IPS-NIHi7 (cell line): ENCODE results near the gene ATXN7L1.
"Not testable (repeated sequence)": the region's sequence is repeated elsewhere in the genome, so short reads cannot be mapped to it uniquely, and the experiment has no call there.

Source experiments
- DNase-seq: peaks from one replicate; pipeline ENCODE4 v3.0.0; 2012; ENCODE audit warnings: mixed read lengths; ENCODE audit errors: extremely low spot score

The ATXN7L1 gene

DNA sequence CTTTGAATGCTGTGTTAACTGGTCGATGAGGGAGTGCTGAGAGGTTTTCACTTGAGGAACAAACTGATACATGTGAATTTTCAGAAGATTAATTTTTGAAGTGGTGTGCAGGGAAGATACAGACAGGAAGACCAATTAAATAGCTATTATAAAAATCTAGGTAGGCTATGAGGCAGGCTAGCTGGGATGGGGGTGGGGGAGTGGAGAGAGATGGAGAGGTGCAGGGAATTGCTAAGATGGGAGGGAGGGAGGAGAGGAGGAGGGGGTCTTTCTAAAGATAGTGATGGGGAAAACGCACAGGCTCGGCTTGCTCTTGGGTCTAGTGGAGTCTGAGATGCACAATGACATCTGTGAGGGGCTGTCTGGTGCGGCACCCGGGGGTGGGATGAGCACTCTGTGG lies 15.2 kb downstream of the ATXN7L1 start:
- no peak for DNase-seq

GRCh38 chr7:105860793-105861192 lies 15.6 kb downstream of the ATXN7L1 start:
- DNase-seq, result no peak

DNA sequence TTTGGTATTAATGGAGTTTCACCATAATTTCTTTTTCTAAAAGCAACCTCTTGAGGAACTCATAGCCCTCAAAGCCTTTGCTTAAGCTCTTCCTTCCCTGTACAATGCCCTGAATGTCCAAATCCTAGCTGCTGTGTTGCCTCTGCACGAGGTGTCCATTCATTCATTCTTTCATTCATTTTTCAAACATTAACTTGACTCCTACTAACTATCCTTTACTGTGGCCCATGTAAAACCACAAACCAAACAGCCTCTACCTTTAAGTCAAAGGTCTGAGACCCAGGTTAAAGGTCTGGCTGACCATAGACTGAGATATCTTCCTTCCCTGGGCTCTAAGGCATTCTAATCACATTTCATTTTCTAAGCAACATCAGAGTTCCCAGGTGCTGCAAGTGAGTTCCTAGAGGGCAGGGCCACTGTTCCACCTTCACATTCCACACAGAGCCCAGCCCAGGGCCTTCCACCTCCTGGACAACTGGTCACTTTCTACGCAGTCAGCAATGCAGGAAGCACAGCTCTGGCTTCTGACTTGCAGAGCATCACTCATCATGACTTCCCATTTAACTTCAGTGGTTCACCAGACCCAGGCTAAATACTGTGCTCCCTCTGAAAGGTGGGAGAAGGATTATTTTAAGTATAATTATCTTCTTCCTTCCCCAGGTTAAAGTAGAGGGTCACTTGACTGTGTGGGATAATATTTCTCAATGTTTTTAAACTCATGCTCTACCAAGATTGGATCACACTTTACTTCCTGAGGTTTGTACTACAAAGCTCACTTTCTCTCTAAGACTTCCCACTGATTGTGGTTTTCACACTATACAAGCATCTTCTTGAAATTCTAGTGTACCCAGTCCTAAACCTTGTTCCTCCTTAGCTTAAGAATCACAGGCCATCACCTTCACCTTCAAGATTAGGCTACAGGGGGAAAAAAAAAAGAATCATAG lies 19.1 kb downstream of the ATXN7L1 start:
- no peak for DNase-seq

- DNase-seq, result no peak
These were observed 21.9 kb downstream of the ATXN7L1 start for GRCh38 chr7:105854498-105854897.

- no peak for DNase-seq
These were observed 22.4 kb downstream of the ATXN7L1 start for GRCh38 chr7:105853931-105854419.

GRCh38 chr7:105851064-105851463 lies 25.3 kb downstream of the ATXN7L1 start:
- no peak for DNase-seq

- DNase-seq, result peak; percentile 75
These were observed 27.1 kb downstream of the ATXN7L1 start for GRCh38 chr7:105849122-105849855.

- DNase-seq, result no peak
These were observed 30.0 kb downstream of the ATXN7L1 start for GRCh38 chr7:105846404-105846803.

DNA sequence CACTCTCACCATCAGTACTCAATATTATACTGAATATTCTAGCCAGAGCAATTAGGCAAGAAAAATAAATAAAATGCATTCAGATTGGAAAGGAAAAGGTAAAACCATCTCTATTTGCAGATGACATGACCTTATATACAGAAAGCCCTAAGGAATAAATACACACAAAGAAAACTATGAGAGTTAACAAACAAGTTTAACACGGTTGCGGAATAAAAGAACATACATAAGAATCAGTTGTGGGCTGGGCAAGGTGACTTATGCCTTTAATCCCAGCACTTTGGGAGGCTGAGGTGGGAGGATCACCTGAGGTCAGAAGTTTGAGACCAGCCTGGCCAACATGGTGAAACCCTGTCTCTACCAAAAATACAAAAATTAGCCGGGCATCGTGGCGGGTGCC lies 31.7 kb downstream of the ATXN7L1 start:
- DNase-seq, result not testable (repeated sequence)

DNA sequence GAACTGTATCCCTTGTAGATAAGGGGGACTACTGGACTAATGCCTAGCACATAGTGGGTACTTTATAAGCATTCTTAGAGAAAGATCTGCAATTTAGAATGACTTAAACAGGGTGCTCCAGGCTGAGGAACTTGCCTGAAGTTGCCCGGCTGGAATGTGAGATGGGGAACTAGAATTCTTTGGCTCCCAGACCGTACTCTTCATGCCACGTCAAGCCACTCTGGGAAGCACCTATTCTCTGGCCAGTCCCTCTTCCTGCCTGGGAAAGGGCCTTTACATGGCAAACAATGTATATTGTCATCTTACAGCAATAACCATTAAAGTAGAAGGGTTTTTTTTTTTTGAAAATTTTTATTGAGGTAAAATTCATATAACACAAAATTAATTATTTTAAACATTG lies 34.5 kb downstream of the ATXN7L1 start:
- no peak for DNase-seq

DNA sequence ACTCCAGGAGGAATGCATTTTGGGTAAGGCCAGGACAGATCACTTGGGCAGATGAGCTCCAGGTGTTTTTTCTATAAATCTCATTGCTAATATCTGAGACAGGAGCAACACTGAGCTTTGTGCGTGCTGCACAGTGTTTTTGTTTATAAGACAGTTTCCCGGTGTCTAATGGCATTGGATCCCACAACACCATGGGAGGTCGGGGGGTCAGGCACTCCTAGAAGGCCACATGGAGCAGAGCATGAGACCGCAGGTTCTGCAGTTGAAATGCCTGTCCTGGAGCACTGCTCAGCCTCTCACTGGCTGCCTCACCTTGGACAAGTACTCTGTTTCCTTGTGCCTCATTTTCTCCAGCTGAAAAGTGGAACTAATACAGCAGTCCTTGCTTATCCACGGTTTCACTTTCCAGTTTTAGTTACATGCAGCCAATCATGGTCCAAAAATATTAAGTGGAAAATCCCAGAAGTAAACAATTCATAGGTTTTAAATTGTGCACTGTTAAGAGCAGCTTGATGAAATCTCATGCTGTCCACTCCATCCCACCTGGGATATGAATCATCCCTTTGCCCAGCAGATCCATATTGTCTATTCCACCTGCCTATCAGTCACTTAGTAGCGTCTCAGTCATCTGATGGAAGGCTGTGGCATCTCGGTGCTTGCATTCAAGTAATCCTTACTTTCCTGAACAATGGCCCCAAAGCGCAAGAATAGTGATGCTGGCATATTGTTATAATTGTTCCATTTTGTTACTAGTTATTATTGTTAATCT lies 35.2 kb downstream of the ATXN7L1 start:
- no peak for DNase-seq

DNA sequence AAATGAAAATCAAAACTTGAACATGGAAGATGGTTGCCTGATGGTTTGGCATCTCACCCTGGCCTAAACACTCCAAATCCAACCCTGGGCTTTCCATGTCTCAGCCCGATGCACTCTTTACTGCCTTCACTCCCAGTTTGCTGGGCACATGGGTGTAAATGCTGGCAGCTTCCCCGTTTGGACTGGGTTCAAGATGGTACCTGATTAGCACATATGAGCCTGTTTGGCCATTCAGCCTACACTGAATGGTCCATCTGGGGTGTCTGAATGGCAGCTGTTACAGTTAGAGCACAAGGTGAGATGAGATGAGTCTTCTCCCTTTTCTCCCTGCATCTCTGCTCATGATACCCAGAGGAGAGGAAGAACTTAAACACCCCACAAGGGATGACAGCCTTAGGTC lies 37.1 kb downstream of the ATXN7L1 start:
- no peak for DNase-seq

DNA sequence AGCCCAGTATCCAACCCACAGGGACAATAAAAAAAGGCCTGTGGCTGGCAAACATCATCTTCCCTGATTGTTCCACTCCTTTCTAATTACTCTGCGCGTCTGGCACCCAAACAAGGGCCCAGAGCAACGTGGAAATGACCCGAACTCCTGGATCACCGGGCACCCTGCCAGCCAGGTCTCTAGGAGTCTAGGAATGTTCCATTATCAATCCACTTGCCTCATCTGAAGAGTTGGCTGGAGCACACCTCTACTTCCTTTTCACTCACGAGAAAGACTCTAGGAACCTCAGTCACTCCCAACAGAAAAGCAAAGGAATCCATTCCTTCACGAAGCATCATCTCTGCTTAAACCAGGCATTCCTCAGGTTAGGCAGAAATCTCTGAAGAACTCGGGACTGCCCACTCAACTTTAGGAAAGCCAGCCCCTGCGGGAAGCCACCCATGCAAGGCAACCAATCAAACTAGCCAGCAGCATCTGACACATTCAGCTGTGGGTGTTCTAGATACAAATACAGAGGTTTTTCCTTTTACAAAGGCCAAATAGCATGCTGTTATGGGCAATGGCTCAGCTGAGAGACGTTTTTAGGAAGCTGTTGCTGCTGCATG lies 37.7 kb downstream of the ATXN7L1 start:
- DNase-seq, result no peak

GRCh38 chr7:105837765-105838626 lies 38.4 kb downstream of the ATXN7L1 start:
- DNase-seq, result no peak

GRCh38 chr7:105835441-105835840 lies 41.0 kb downstream of the ATXN7L1 start:
- no peak for DNase-seq

GRCh38 chr7:105831824-105832535 lies 44.4 kb downstream of the ATXN7L1 start:
- no peak for DNase-seq

- no peak for DNase-seq
These were observed 45.1 kb downstream of the ATXN7L1 start for GRCh38 chr7:105831302-105831620.

DNA sequence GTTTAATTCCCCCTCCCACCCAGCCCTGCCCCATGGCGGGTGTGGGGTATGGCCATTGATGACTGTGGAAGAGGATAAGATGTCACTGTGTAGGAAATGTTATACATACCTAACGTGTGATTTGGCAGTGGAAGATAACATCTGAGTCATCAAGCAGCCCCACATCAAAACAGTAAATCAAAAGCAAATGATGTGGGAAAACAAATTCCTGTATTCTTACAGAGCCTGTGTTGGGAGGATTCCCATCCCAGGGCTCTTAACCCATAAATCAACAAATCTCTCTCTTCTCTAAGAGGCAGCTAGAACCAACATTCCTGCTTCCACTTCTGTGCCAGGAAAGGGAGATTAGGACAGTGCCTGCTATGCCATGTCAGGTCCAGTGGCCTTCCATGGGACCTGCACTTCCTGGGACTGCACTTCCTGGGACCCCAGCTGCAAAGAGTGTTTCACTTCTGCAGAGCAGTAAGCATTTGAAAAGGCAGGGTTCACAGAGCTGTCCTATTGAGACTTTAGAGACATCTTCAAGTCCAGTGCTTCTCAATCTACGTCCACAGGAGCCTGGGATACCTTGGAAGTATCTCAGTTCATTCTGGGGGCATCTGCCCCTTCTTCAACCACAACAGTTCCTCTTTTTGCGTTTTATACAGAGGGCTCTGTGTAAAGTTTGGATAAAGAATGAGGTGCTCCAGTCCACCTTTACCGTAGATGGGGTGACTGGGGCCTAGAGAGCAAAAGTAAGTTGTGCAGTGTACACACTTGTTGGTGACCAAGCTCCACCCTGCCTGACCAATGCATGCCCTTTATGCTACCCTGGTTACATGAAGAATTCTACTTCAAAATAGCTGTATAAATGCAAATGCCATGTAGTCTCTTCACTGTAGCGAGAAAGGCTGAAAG lies 45.7 kb downstream of the ATXN7L1 start:
- DNase-seq, result peak; percentile 30
